Activated CD4-positive, alpha-beta T cell treated with anti-CD3 and anti-CD28 coated beads for 36 hours (primary cell): ENCODE data around the gene FGD4. TPM values are rescaled to one million over a fixed set of nuclear protein-coding genes. Genes with fewer than 3 reads are reported as not detected.
"Not testable (repeated sequence)": the region's sequence is repeated elsewhere in the genome, so short reads cannot be mapped to it uniquely, and the experiment has no call there.

ENCODE experiments used
- ATAC-seq: fragments of 200-7000 bp; cut with Tn5 transposase; one replicate; pipeline ENCODE4 v1.10.0; 2021; ENCODE audit warnings: mild to moderate bottlenecking, moderate library complexity
- CTCF ChIA-PET: fragments of 350-600 bp; sonication (Branson Sonifier 250); formaldehyde crosslinking; loops from one replicate; lab custom pipeline; 2021; ENCODE audit warnings: antibody characterized with exemption; lab: Charles Lee
- POLR2A ChIA-PET: fragments of 350-600 bp; sonication (Branson Sonifier 250); formaldehyde crosslinking; loops from one replicate; lab custom pipeline; 2021; ENCODE audit warnings: antibody characterized with exemption, inconsistent platforms; lab: Charles Lee
- DNase-seq: peaks from one replicate; pipeline ENCODE4 v3.0.0-alpha.2; 2020
- H3K27ac Mint-ChIP-seq: one replicate; pipeline ENCODE4 v1.8.0; 2021; ENCODE audit warnings: mixed read lengths
- H3K27me3 Mint-ChIP-seq: one replicate; pipeline ENCODE4 v1.8.0; 2021; ENCODE audit warnings: mixed read lengths
- H3K36me3 Mint-ChIP-seq: one replicate; pipeline ENCODE4 v1.8.0; 2021; ENCODE audit warnings: low read depth, mixed read lengths
- H3K4me1 Mint-ChIP-seq: one replicate; pipeline ENCODE4 v1.8.0; 2021; ENCODE audit warnings: mixed read lengths
- H3K4me3 Mint-ChIP-seq: one replicate; pipeline ENCODE4 v1.8.0; 2021; ENCODE audit warnings: mild to moderate bottlenecking, moderate library complexity, mixed read lengths
- H3K9me3 Mint-ChIP-seq: one replicate; pipeline ENCODE4 v1.8.0; 2021; ENCODE audit warnings: low read depth, mixed read lengths
- intact Hi-C, 2 experiments: fragments of 100-400 bp; cut with DNase I in 1 of 2; cut with micrococcal nuclease in 1 of 2; formaldehyde crosslinking; loops; one replicate each; pipeline versions ENCODE4 v1.14.2 to v1.15.1; 2022 to 2024; cut with DNase I, micrococcal nuclease
- total RNA-seq, 2 experiments: library from RNA; stranded (reverse); gene quantifications; one replicate each; pipeline ENCODE4 v1.2.3, GENCODE V29; 2021

FGD4 gene
- total RNA-seq, 2 experiments from 2014 or later, result 0.07 TPM; not detected in 1

GRCh38 chr12:32508626-32509025 is 109.3 kb downstream of the FGD4 start:
- CTCF ChIA-PET, result no interaction called here
- no peaks in the 10 kb centered on the region for H3K4me1 Mint-ChIP-seq
- H3K27me3 Mint-ChIP-seq, result peaks cover 8% of the 10 kb centered on the region
- H3K9me3 Mint-ChIP-seq, result no peaks in the 10 kb centered on the region
- DNase-seq (no peak), ATAC-seq (no peak)
- POLR2A ChIA-PET, result no interaction called here
- intact Hi-C loops, result no loop called here
- no peaks in the 10 kb centered on the region for H3K36me3 Mint-ChIP-seq
- no peak overlapping the region for H3K4me3 Mint-ChIP-seq
- H3K27ac Mint-ChIP-seq, result no peak overlapping the region

- POLR2A ChIA-PET, result no interaction called here
- Mint-ChIP-seq H3K27me3 (peaks cover 8% of the 10 kb centered on the region), H3K27ac (no peak overlapping the region), H3K9me3 (no peaks in the 10 kb centered on the region), H3K4me1 (no peaks in the 10 kb centered on the region), H3K36me3 (no peaks in the 10 kb centered on the region), H3K4me3 (no peak overlapping the region)
- ATAC-seq (no peak), DNase-seq (no peak)
- CTCF ChIA-PET, result interaction anchor here (0.7 kb wide), 1 partner anchor 141 kb away, joined by 3 read pairs; no protein-coding TSS in a partner anchor
- intact Hi-C loops, result no loop called here
Measured at GRCh38 chr12:32509328-32510091, 110.2 kb downstream of the FGD4 start.

GRCh38 chr12:32511976-32512375 is 112.6 kb downstream of the FGD4 start:
- H3K4me3 Mint-ChIP-seq, H3K9me3 Mint-ChIP-seq, H3K36me3 Mint-ChIP-seq, H3K27ac Mint-ChIP-seq, intact Hi-C loops, DNase-seq, POLR2A ChIA-PET, ATAC-seq, H3K27me3 Mint-ChIP-seq, H3K4me1 Mint-ChIP-seq: not testable (repeated sequence)
- CTCF ChIA-PET, result interaction anchor here (0.7 kb wide), 1 partner anchor 9 kb away, joined by 3 read pairs; no protein-coding TSS in a partner anchor

GRCh38 chr12:32512379-32512778 is 113.0 kb downstream of the FGD4 start:
- CTCF ChIA-PET, result interaction anchor here (0.6 to 0.7 kb wide), 3 partner anchors 9 to 323 kb away, joined by 3 read pairs; no protein-coding TSS in a partner anchor
- Mint-ChIP-seq H3K27ac (no peak overlapping the region), H3K36me3 (no peaks in the 10 kb centered on the region), H3K27me3 (peaks cover 5% of the 10 kb centered on the region), H3K4me1 (no peaks in the 10 kb centered on the region), H3K4me3 (no peak overlapping the region), H3K9me3 (no peaks in the 10 kb centered on the region)
- POLR2A ChIA-PET, result no interaction called here
- DNase-seq (no peak), ATAC-seq (no peak)
- intact Hi-C loops, result no loop called here

- no peak overlapping the region for H3K4me3 Mint-ChIP-seq
- DNase-seq (no peak), ATAC-seq (no peak)
- H3K36me3 Mint-ChIP-seq, result no peaks in the 10 kb centered on the region
- CTCF ChIA-PET, result interaction anchor here (0.6 to 0.8 kb wide), 3 partner anchors 23 to 324 kb away, joined by 3 read pairs; no protein-coding TSS in a partner anchor
- no peak overlapping the region for H3K27ac Mint-ChIP-seq
- intact Hi-C loops, result no loop called here
- peaks cover 6% of the 10 kb centered on the region for H3K27me3 Mint-ChIP-seq
- H3K9me3 Mint-ChIP-seq, result no peaks in the 10 kb centered on the region
- no peaks in the 10 kb centered on the region for H3K4me1 Mint-ChIP-seq
- POLR2A ChIA-PET, result no interaction called here
Measured at GRCh38 chr12:32512910-32513309, 113.6 kb downstream of the FGD4 start.

GRCh38 chr12:32515137-32515873 is 115.9 kb downstream of the FGD4 start:
- intact Hi-C loops, result no loop called here
- CTCF ChIA-PET, result no interaction called here
- Mint-ChIP-seq H3K27me3 (peaks cover 7% of the 10 kb centered on the region), H3K4me1 (no peaks in the 10 kb centered on the region), H3K9me3 (no peaks in the 10 kb centered on the region), H3K4me3 (no peak overlapping the region), H3K36me3 (no peaks in the 10 kb centered on the region), H3K27ac (no peak overlapping the region)
- no peak for DNase-seq
- no peak for ATAC-seq
- POLR2A ChIA-PET, result no interaction called here

- Mint-ChIP-seq H3K4me1 (no peaks in the 10 kb centered on the region), H3K27me3 (peaks cover 2% of the 10 kb centered on the region), H3K27ac (no peak overlapping the region), H3K9me3 (no peaks in the 10 kb centered on the region), H3K36me3 (no peaks in the 10 kb centered on the region), H3K4me3 (no peak overlapping the region)
- DNase-seq, result no peak
- intact Hi-C loops, result no loop called here
- CTCF ChIA-PET, result interaction anchor here (1.2 kb wide), 1 partner anchor 11 kb away, joined by 3 read pairs; no protein-coding TSS in a partner anchor
- POLR2A ChIA-PET, result no interaction called here
- no peak for ATAC-seq
Measured at GRCh38 chr12:32516230-32516629, 116.9 kb downstream of the FGD4 start.

GRCh38 chr12:32517966-32518365 is 118.6 kb downstream of the FGD4 start:
- CTCF ChIA-PET, result no interaction called here
- no peak for ATAC-seq
- POLR2A ChIA-PET, result no interaction called here
- Mint-ChIP-seq H3K36me3 (no peaks in the 10 kb centered on the region), H3K4me1 (peaks cover 6% of the 10 kb centered on the region), H3K9me3 (no peaks in the 10 kb centered on the region), H3K27me3 (peaks cover 2% of the 10 kb centered on the region), H3K27ac (no peak overlapping the region), H3K4me3 (no peak overlapping the region)
- DNase-seq, result no peak
- intact Hi-C loops, result no loop called here

GRCh38 chr12:32519047-32519446 is 119.7 kb downstream of the FGD4 start:
- Mint-ChIP-seq H3K27ac (no peak overlapping the region), H3K9me3 (no peaks in the 10 kb centered on the region), H3K36me3 (no peaks in the 10 kb centered on the region), H3K27me3 (peaks cover 2% of the 10 kb centered on the region), H3K4me3 (no peak overlapping the region), H3K4me1 (peaks cover 7% of the 10 kb centered on the region)
- ChIA-PET CTCF (no interaction called here), POLR2A (no interaction called here)
- ATAC-seq (no peak), DNase-seq (no peak)
- intact Hi-C loops, result no loop called here

GRCh38 chr12:32522331-32523221 is 123.2 kb downstream of the FGD4 start:
- ATAC-seq (no peak), DNase-seq (no peak)
- Mint-ChIP-seq H3K36me3 (no peaks in the 10 kb centered on the region), H3K27ac (no peak overlapping the region), H3K9me3 (no peaks in the 10 kb centered on the region), H3K4me1 (peaks cover 8% of the 10 kb centered on the region), H3K4me3 (no peak overlapping the region), H3K27me3 (peaks cover 2% of the 10 kb centered on the region)
- ChIA-PET POLR2A (no interaction called here), CTCF (interaction anchor here (0.7 to 1.0 kb wide), 2 partner anchors 23 to 79 kb away, joined by 3 to 4 read pairs; no protein-coding TSS in a partner anchor)
- intact Hi-C loops, result no loop called here

GRCh38 chr12:32525802-32526201 is 126.4 kb downstream of the FGD4 start:
- H3K27ac Mint-ChIP-seq, H3K27me3 Mint-ChIP-seq, H3K9me3 Mint-ChIP-seq, DNase-seq, POLR2A ChIA-PET, H3K4me1 Mint-ChIP-seq, H3K4me3 Mint-ChIP-seq, H3K36me3 Mint-ChIP-seq, intact Hi-C loops, ATAC-seq, CTCF ChIA-PET: not testable (repeated sequence)
